Activated T-cell treated with anti-CD3 and anti-CD28 coated beads, Interleukin-2, amount 50 U/mL, for 24 hours (primary cell): Measurements from ENCODE around the gene UGT1A5.

Experiments used
- DNase-seq: peaks from one replicate; pipeline ENCODE4 v3.0.0-alpha.2; 2020
- H3K27ac Mint-ChIP-seq: 2 replicates; pipeline ENCODE4 v1.8.0; 2020; ENCODE audit warnings: mild to moderate bottlenecking, mixed read lengths
- H3K27me3 Mint-ChIP-seq: 2 replicates; pipeline ENCODE4 v1.8.0; 2020; ENCODE audit warnings: mixed read lengths
- H3K36me3 Mint-ChIP-seq: 2 replicates; pipeline ENCODE4 v1.8.0; 2020; ENCODE audit warnings: low read depth, mixed read lengths
- H3K4me1 Mint-ChIP-seq: 2 replicates; pipeline ENCODE4 v1.8.0; 2020; ENCODE audit warnings: low read depth, mixed read lengths
- H3K4me3 Mint-ChIP-seq: 2 replicates; pipeline ENCODE4 v1.8.0; 2020; ENCODE audit warnings: mild to moderate bottlenecking, moderate library complexity, mixed read lengths
- H3K9me3 Mint-ChIP-seq: 2 replicates; pipeline ENCODE4 v1.8.0; 2020; ENCODE audit warnings: mixed read lengths

The UGT1A5 gene

GRCh38 chr2:233813236-233814055 lies 100.7 kb downstream of the UGT1A5 start:
- H3K4me1 Mint-ChIP-seq, result no peaks in the 10 kb centered on the region
- peaks cover 21% of the 10 kb centered on the region for H3K27me3 Mint-ChIP-seq
- no peak overlapping the region for H3K4me3 Mint-ChIP-seq
- H3K27ac Mint-ChIP-seq, result no peak overlapping the region
- no peaks in the 10 kb centered on the region for H3K36me3 Mint-ChIP-seq
- DNase-seq, result no peak
- no peaks in the 10 kb centered on the region for H3K9me3 Mint-ChIP-seq

- no peaks in the 10 kb centered on the region for H3K9me3 Mint-ChIP-seq
- no peaks in the 10 kb centered on the region for H3K4me1 Mint-ChIP-seq
- H3K27me3 Mint-ChIP-seq, result peaks cover 15% of the 10 kb centered on the region
- H3K36me3 Mint-ChIP-seq, result no peaks in the 10 kb centered on the region
- H3K27ac Mint-ChIP-seq, result no peak overlapping the region
- no peak overlapping the region for H3K4me3 Mint-ChIP-seq
- no peak for DNase-seq
Observed at GRCh38 chr2:233814056-233814835, 101.5 kb downstream of the UGT1A5 start.

- H3K9me3 Mint-ChIP-seq, result no peaks in the 10 kb centered on the region
- H3K27me3 Mint-ChIP-seq, result peaks cover 6% of the 10 kb centered on the region
- H3K27ac Mint-ChIP-seq, result no peak overlapping the region
- H3K4me1 Mint-ChIP-seq, result no peaks in the 10 kb centered on the region
- no peaks in the 10 kb centered on the region for H3K36me3 Mint-ChIP-seq
- no peak overlapping the region for H3K4me3 Mint-ChIP-seq
- DNase-seq, result no peak
Observed at GRCh38 chr2:233815861-233816260, 103.2 kb downstream of the UGT1A5 start.

- Mint-ChIP-seq H3K9me3 (no peaks in the 10 kb centered on the region), H3K4me1 (no peaks in the 10 kb centered on the region), H3K27ac (no peak overlapping the region), H3K4me3 (no peak overlapping the region), H3K27me3 (peaks cover 6% of the 10 kb centered on the region), H3K36me3 (no peaks in the 10 kb centered on the region)
- DNase-seq, result no peak
Observed at GRCh38 chr2:233816334-233816733, 103.6 kb downstream of the UGT1A5 start.

GRCh38 chr2:233816771-233817170 lies 104.1 kb downstream of the UGT1A5 start:
- Mint-ChIP-seq H3K36me3 (no peaks in the 10 kb centered on the region), H3K4me1 (no peaks in the 10 kb centered on the region), H3K4me3 (no peak overlapping the region), H3K27ac (no peak overlapping the region), H3K27me3 (peaks cover 6% of the 10 kb centered on the region), H3K9me3 (no peaks in the 10 kb centered on the region)
- DNase-seq, result no peak

GRCh38 chr2:233817361-233817911 lies 104.7 kb downstream of the UGT1A5 start:
- no peaks in the 10 kb centered on the region for H3K36me3 Mint-ChIP-seq
- no peak overlapping the region for H3K4me3 Mint-ChIP-seq
- no peak for DNase-seq
- peaks cover 2% of the 10 kb centered on the region for H3K27me3 Mint-ChIP-seq
- no peak overlapping the region for H3K27ac Mint-ChIP-seq
- H3K4me1 Mint-ChIP-seq, result no peaks in the 10 kb centered on the region
- H3K9me3 Mint-ChIP-seq, result no peaks in the 10 kb centered on the region

GRCh38 chr2:233817995-233818638 lies 105.4 kb downstream of the UGT1A5 start:
- Mint-ChIP-seq H3K9me3 (no peaks in the 10 kb centered on the region), H3K4me3 (no peak overlapping the region), H3K4me1 (no peaks in the 10 kb centered on the region), H3K27ac (no peak overlapping the region), H3K27me3 (peaks cover 2% of the 10 kb centered on the region), H3K36me3 (no peaks in the 10 kb centered on the region)
- peak; percentile 13 for DNase-seq

GRCh38 chr2:233818639-233819621 lies 106.2 kb downstream of the UGT1A5 start:
- Mint-ChIP-seq H3K36me3 (no peaks in the 10 kb centered on the region), H3K4me3 (no peak overlapping the region)
- peak; percentile 15 for DNase-seq

GRCh38 chr2:233819884-233820773 lies 107.4 kb downstream of the UGT1A5 start:
- H3K9me3 Mint-ChIP-seq, result no peaks in the 10 kb centered on the region
- no peak for DNase-seq
- no peak overlapping the region for H3K4me3 Mint-ChIP-seq
- no peak overlapping the region for H3K27ac Mint-ChIP-seq
- no peaks in the 10 kb centered on the region for H3K27me3 Mint-ChIP-seq
- no peaks in the 10 kb centered on the region for H3K36me3 Mint-ChIP-seq
- no peaks in the 10 kb centered on the region for H3K4me1 Mint-ChIP-seq

More at GRCh38 chr2:233818639-233819621, 106.2 kb downstream of the UGT1A5 start:
- Mint-ChIP-seq H3K4me1 (no peaks in the 10 kb centered on the region), H3K9me3 (no peaks in the 10 kb centered on the region), H3K27ac (no peak overlapping the region), H3K27me3 (peaks cover 2% of the 10 kb centered on the region)

GRCh38 chr2:233820774-233821105 lies 108.0 kb downstream of the UGT1A5 start:
- peaks cover 3% of the 10 kb centered on the region for H3K27me3 Mint-ChIP-seq
- no peak overlapping the region for H3K27ac Mint-ChIP-seq
- peak; percentile 5 for DNase-seq
- no peaks in the 10 kb centered on the region for H3K4me1 Mint-ChIP-seq
- no peak overlapping the region for H3K4me3 Mint-ChIP-seq
- H3K36me3 Mint-ChIP-seq, result no peaks in the 10 kb centered on the region
- H3K9me3 Mint-ChIP-seq, result no peaks in the 10 kb centered on the region

- H3K4me1 Mint-ChIP-seq, result no peaks in the 10 kb centered on the region
- H3K36me3 Mint-ChIP-seq, result no peaks in the 10 kb centered on the region
- peaks cover 4% of the 10 kb centered on the region for H3K27me3 Mint-ChIP-seq
Observed at GRCh38 chr2:233821196-233821595, 108.5 kb downstream of the UGT1A5 start.

GRCh38 chr2:233821709-233822100 lies 109.0 kb downstream of the UGT1A5 start:
- H3K4me1 Mint-ChIP-seq, result no peaks in the 10 kb centered on the region
- H3K4me3 Mint-ChIP-seq, result no peak overlapping the region
- H3K27ac Mint-ChIP-seq, result no peak overlapping the region
- H3K27me3 Mint-ChIP-seq, result peaks cover 6% of the 10 kb centered on the region
- no peaks in the 10 kb centered on the region for H3K36me3 Mint-ChIP-seq
- no peaks in the 10 kb centered on the region for H3K9me3 Mint-ChIP-seq
- DNase-seq, result no peak

More at GRCh38 chr2:233821196-233821595, 108.5 kb downstream of the UGT1A5 start:
- H3K4me3 Mint-ChIP-seq, result no peak overlapping the region
- H3K27ac Mint-ChIP-seq, result no peak overlapping the region
- H3K9me3 Mint-ChIP-seq, result no peaks in the 10 kb centered on the region
- no peak for DNase-seq
